Osteoblast (primary cell): Measurements from ENCODE around the gene ACTRT2. TPM values are rescaled to one million over a fixed set of nuclear protein-coding genes. Genes with fewer than 3 reads are reported as not detected.

Experiments
- DNase-seq: peaks from one replicate; pipeline ENCODE4 v3.0.0; 2011; ENCODE audit warnings: low spot score, mixed read lengths; ENCODE audit not compliant: insufficient read length; ENCODE audit errors: missing footprints
- H2AFZ ChIP-seq: 2 replicates; pipeline ENCODE4 v1.6.0; 2011; ENCODE audit warnings: mild to moderate bottlenecking, low read length
- H3K27ac ChIP-seq: 2 replicates; pipeline ENCODE4 v1.5.1; 2011; ENCODE audit warnings: mild to moderate bottlenecking, low read depth, low read length, moderate library complexity
- H3K27me3 ChIP-seq: 2 replicates; pipeline ENCODE4 v1.6.0; 2012; ENCODE audit warnings: mild to moderate bottlenecking, control low read depth, inconsistent platforms, low read length, moderate library complexity; ENCODE audit not compliant: insufficient read depth
- H3K36me3 ChIP-seq: 2 replicates; pipeline ENCODE4 v1.5.1; 2011; ENCODE audit warnings: mild to moderate bottlenecking, low read length, control low read depth, moderate library complexity; ENCODE audit not compliant: insufficient read depth
- H3K4me1 ChIP-seq: 2 replicates; pipeline ENCODE4 v1.5.1; 2011; ENCODE audit warnings: mild to moderate bottlenecking, low read length, control low read depth, moderate library complexity; ENCODE audit not compliant: insufficient read depth
- H3K4me2 ChIP-seq: 2 replicates; pipeline ENCODE4 v1.6.0; 2011; ENCODE audit warnings: mild to moderate bottlenecking, low read length; ENCODE audit not compliant: insufficient read depth
- H3K4me3 ChIP-seq: fragments of 200-600 bp; sonication (generic); 3 replicates; pipeline ENCODE4 v1.5.1; 2012; ENCODE audit warnings: mild to moderate bottlenecking, low read length, inconsistent platforms; ENCODE audit not compliant: insufficient read depth
- H3K79me2 ChIP-seq: 2 replicates; pipeline ENCODE4 v1.6.0; 2012; ENCODE audit warnings: mild to moderate bottlenecking, low read length, control low read depth, inconsistent platforms; ENCODE audit not compliant: insufficient read depth
- H3K9me3 ChIP-seq: 2 replicates; pipeline ENCODE4 v1.5.1; 2011; ENCODE audit warnings: low read depth, low read length, control low read depth
- H4K20me1 ChIP-seq: 2 replicates; pipeline ENCODE4 v1.6.0; 2012; ENCODE audit warnings: mild to moderate bottlenecking, low read length, control low read depth; ENCODE audit not compliant: insufficient read depth
- CTCF ChIP-seq: IDR thresholded peaks from 2 replicates; pipeline ENCODE4 v1.5.1; 2011; ENCODE audit warnings: mild to moderate bottlenecking, low read depth, low read length, moderate library complexity; ENCODE audit errors: extremely low read depth
- total RNA-seq: library from RNA; depleted of rRNA; stranded (reverse); fragments of >200 nt; gene quantifications from 2 replicates; pipeline ENCODE4 v1.2.3, GENCODE V29; 2012

The ACTRT2 gene
- total RNA-seq, 1 donor: not detected

GRCh38 chr1:3061566-3061965, 40.3 kb downstream of the ACTRT2 start:
- TF ChIP-seq CTCF: no peak
- no peak overlapping the region for H3K4me3 ChIP-seq
- H3K36me3 ChIP-seq: no peaks in the 10 kb centered on the region
- H2AFZ ChIP-seq: no peak overlapping the region
- H3K27ac ChIP-seq: no peak overlapping the region
- DNase-seq: peak; percentile 17
- H3K27me3 ChIP-seq: no peaks in the 10 kb centered on the region
- peaks cover 4% of the 10 kb centered on the region for H4K20me1 ChIP-seq
- H3K4me2 ChIP-seq: no peak overlapping the region
- H3K4me1 ChIP-seq: no peaks in the 10 kb centered on the region
- no peaks in the 10 kb centered on the region for H3K9me3 ChIP-seq
- H3K79me2 ChIP-seq: no peaks in the 10 kb centered on the region

- Histone ChIP-seq H3K4me2 (no peak overlapping the region), H3K4me3 (no peak overlapping the region), H3K4me1 (no peaks in the 10 kb centered on the region), H3K27ac (no peak overlapping the region), H2AFZ (no peak overlapping the region), H4K20me1 (peaks cover 4% of the 10 kb centered on the region), H3K9me3 (no peaks in the 10 kb centered on the region), H3K27me3 (no peaks in the 10 kb centered on the region), H3K36me3 (no peaks in the 10 kb centered on the region), H3K79me2 (no peaks in the 10 kb centered on the region)
- peak; percentile 88 for DNase-seq
- no peak for TF ChIP-seq CTCF
Measured at GRCh38 chr1:3061981-3062615, 40.8 kb downstream of the ACTRT2 start.

GRCh38 chr1:3062616-3063378, 41.5 kb downstream of the ACTRT2 start:
- Histone ChIP-seq H3K4me3 (no peak overlapping the region), H3K4me2 (no peak overlapping the region), H3K27ac (no peak overlapping the region), H3K27me3 (peaks cover 3% of the 10 kb centered on the region), H3K9me3 (no peaks in the 10 kb centered on the region), H2AFZ (no peak overlapping the region), H3K4me1 (no peaks in the 10 kb centered on the region), H3K79me2 (no peaks in the 10 kb centered on the region), H3K36me3 (no peaks in the 10 kb centered on the region), H4K20me1 (peaks cover 4% of the 10 kb centered on the region)
- TF ChIP-seq CTCF: no peak
- DNase-seq: peak; percentile 74
